Natural killer cell (primary cell): ENCODE results near the gene ADAMTSL1. TPM values are rescaled to one million over a fixed set of nuclear protein-coding genes. Genes with fewer than 3 reads are reported as not detected.

Experiments
- ATAC-seq, 3 donors: fragments of 150-1000 bp in 2 of 3; fragments of 200-7000 bp in 1 of 3; cut with Tn5 transposase; 1 replicate in 1 of 3; 2 replicates in 2 of 3; pipeline ENCODE4 v1.10.0; 2021; ENCODE audit warnings: mild to moderate bottlenecking in 2 of 3, moderate library complexity in 2 of 3
- DNase-seq, 2 donors: peaks; one replicate each; pipeline versions ENCODE4 v3.0.0 to v3.0.0-alpha.2; 2013 to 2021; ENCODE audit warnings: mixed read lengths in 1 of 2
- H3K27ac ChIP-seq: one replicate; pipeline ENCODE4 v1.5.1; 2013; ENCODE audit warnings: mild to moderate bottlenecking, low read length
- H3K27me3 ChIP-seq: one replicate; pipeline ENCODE4 v1.6.1; 2013; ENCODE audit warnings: low read length; ENCODE audit not compliant: control insufficient read depth, insufficient read depth
- H3K36me3 ChIP-seq: one replicate; pipeline ENCODE4 v1.6.1; 2013; ENCODE audit warnings: low read length; ENCODE audit not compliant: control insufficient read depth, insufficient read depth
- H3K4me1 ChIP-seq: one replicate; pipeline ENCODE4 v1.6.1; 2013; ENCODE audit warnings: low read length; ENCODE audit not compliant: control insufficient read depth, insufficient read depth
- H3K4me3 ChIP-seq: one replicate; pipeline ENCODE4 v1.5.1; 2013; ENCODE audit warnings: low read length
- H3K9me3 ChIP-seq: one replicate; pipeline ENCODE4 v1.6.1; 2013; ENCODE audit warnings: low read length; ENCODE audit not compliant: control insufficient read depth, insufficient read depth
- H3K27ac Mint-ChIP-seq, 2 donors: one replicate each; pipeline ENCODE4 v1.8.0; 2022; ENCODE audit warnings: mild to moderate bottlenecking in 2 of 2, mixed read lengths in 2 of 2, moderate library complexity in 1 of 2
- H3K27me3 Mint-ChIP-seq, 2 donors: one replicate each; pipeline ENCODE4 v1.8.0; 2022; ENCODE audit warnings: low read depth in 2 of 2, mixed read lengths in 2 of 2
- H3K36me3 Mint-ChIP-seq: one replicate; pipeline ENCODE4 v1.8.0; 2022; ENCODE audit warnings: mixed read lengths
- H3K4me1 Mint-ChIP-seq, 2 donors: one replicate each; pipeline ENCODE4 v1.8.0; 2022; ENCODE audit warnings: mixed read lengths in 2 of 2
- H3K4me3 Mint-ChIP-seq: one replicate; pipeline ENCODE4 v1.8.0; 2022; ENCODE audit warnings: mild to moderate bottlenecking, moderate library complexity, mixed read lengths
- H3K9me3 Mint-ChIP-seq, 2 donors: one replicate each; pipeline ENCODE4 v1.8.0; 2022; ENCODE audit warnings: mixed read lengths in 2 of 2
- WGBS: methylation state at CpG from one replicate; pipeline ENCODE4 v1.1.7; 2013; ENCODE audit warnings: missing lambda C conversion rate; ENCODE audit not compliant: insufficient coverage; 5-methylcytosine and 5-hydroxymethylcytosine counted together
- intact Hi-C: fragments of 100-400 bp; cut with micrococcal nuclease; formaldehyde crosslinking; loops from one replicate; pipeline ENCODE4 v1.14.2; 2022
- total RNA-seq, 4 donors: library from RNA; stranded (reverse); fragments of 120-200 nt in 1 of 4; gene quantifications; one replicate each; pipeline versions ENCODE4 v1.2.3 to v1.2.4, GENCODE V29; 2013 to 2022
- TF ChIP-seq, protein P1 (sequence below): fragments of 200-600 bp; IDR thresholded peaks from one replicate; pipeline ENCODE4 v1.8.0; 2022; ENCODE audit warnings: antibody characterized with exemption

ADAMTSL1 gene
- total RNA-seq, 3 donors from 2014 or later (not counting 1 experiment from before 2014, with no cell fraction given) = not detected

GRCh38 chr9:18799428-18799827 is 325.5 kb downstream of the ADAMTSL1 start:
- H3K36me3 ChIP-seq = no peaks in the 10 kb centered on the region
- H3K4me3 ChIP-seq = no peak overlapping the region
- no peak overlapping the region for H3K27ac Mint-ChIP-seq
- no peaks in the 10 kb centered on the region for H3K4me1 ChIP-seq
- H3K36me3 Mint-ChIP-seq = no peaks in the 10 kb centered on the region
- ATAC-seq = no peak
- H3K9me3 ChIP-seq = no peaks in the 10 kb centered on the region
- TF ChIP-seq, protein P1, sequence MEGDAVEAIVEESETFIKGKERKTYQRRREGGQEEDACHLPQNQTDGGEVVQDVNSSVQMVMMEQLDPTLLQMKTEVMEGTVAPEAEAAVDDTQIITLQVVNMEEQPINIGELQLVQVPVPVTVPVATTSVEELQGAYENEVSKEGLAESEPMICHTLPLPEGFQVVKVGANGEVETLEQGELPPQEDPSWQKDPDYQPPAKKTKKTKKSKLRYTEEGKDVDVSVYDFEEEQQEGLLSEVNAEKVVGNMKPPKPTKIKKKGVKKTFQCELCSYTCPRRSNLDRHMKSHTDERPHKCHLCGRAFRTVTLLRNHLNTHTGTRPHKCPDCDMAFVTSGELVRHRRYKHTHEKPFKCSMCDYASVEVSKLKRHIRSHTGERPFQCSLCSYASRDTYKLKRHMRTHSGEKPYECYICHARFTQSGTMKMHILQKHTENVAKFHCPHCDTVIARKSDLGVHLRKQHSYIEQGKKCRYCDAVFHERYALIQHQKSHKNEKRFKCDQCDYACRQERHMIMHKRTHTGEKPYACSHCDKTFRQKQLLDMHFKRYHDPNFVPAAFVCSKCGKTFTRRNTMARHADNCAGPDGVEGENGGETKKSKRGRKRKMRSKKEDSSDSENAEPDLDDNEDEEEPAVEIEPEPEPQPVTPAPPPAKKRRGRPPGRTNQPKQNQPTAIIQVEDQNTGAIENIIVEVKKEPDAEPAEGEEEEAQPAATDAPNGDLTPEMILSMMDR = no peak
- 91% methylated on average over 2 of the region's 2 CpGs for WGBS
- DNase-seq = no peak
- H3K4me3 Mint-ChIP-seq = no peak overlapping the region
- intact Hi-C loops = no loop called here
- H3K4me1 Mint-ChIP-seq = no peaks in the 10 kb centered on the region
- H3K27me3 ChIP-seq = no peaks in the 10 kb centered on the region
- no peaks in the 10 kb centered on the region for H3K9me3 Mint-ChIP-seq
- H3K27ac ChIP-seq = no peak overlapping the region
- peaks cover 0 to 10% of the 10 kb centered on the region in 2 donors for H3K27me3 Mint-ChIP-seq

GRCh38 chr9:18800579-18800978 is 326.6 kb downstream of the ADAMTSL1 start:
- H3K4me3 ChIP-seq = no peak overlapping the region
- H3K9me3 Mint-ChIP-seq = no peaks in the 10 kb centered on the region
- DNase-seq (no peak), ATAC-seq (no peak)
- H3K4me1 ChIP-seq = no peaks in the 10 kb centered on the region
- H3K4me3 Mint-ChIP-seq = no peak overlapping the region
- H3K36me3 ChIP-seq = no peaks in the 10 kb centered on the region
- no peaks in the 10 kb centered on the region for H3K27me3 ChIP-seq
- H3K27me3 Mint-ChIP-seq = peaks cover 0 to 8% of the 10 kb centered on the region in 2 donors
- H3K27ac ChIP-seq = no peak overlapping the region
- no peaks in the 10 kb centered on the region for H3K36me3 Mint-ChIP-seq
- intact Hi-C loops = no loop called here
- H3K4me1 Mint-ChIP-seq = no peaks in the 10 kb centered on the region
- WGBS = 66% methylated on average over 2 of the region's 4 CpGs
- H3K9me3 ChIP-seq = no peaks in the 10 kb centered on the region
- H3K27ac Mint-ChIP-seq = no peak overlapping the region
- TF ChIP-seq, protein P1 = no peak

DNA sequence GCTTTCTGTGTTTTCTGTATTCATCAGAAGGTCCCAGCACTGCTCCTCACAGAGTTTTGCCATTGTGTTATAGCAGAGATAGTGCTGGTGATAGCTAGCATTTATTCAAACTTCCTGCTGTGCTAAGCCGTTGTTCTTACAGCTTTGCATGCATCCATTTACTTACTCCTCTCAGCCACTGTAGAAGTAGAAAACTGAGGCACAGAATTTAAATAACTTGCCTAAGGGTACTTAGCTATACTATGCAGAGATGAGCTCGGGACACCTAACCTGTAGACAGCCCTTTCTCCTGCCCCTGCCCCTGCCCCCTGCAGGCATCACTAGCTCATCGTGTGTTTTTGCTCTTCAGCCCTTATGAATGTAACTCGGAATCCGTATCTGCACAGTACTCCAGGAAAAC is 331.4 kb downstream of the ADAMTSL1 start:
- WGBS = 87% methylated on average over 5 of the region's 5 CpGs
- TF ChIP-seq, protein P1 = no peak
- no peaks in the 10 kb centered on the region for H3K4me1 ChIP-seq
- no peak overlapping the region for H3K27ac ChIP-seq
- H3K36me3 ChIP-seq = no peaks in the 10 kb centered on the region
- no peaks in the 10 kb centered on the region for H3K36me3 Mint-ChIP-seq
- no peak for ATAC-seq
- no peaks in the 10 kb centered on the region for H3K4me1 Mint-ChIP-seq
- no peak overlapping the region for H3K4me3 ChIP-seq
- H3K4me3 Mint-ChIP-seq = no peak overlapping the region
- intact Hi-C loops = no loop called here
- peaks cover 0 to 13% of the 10 kb centered on the region in 2 donors for H3K27me3 Mint-ChIP-seq
- no peak overlapping the region for H3K27ac Mint-ChIP-seq
- no peak for DNase-seq
- no peaks in the 10 kb centered on the region for H3K27me3 ChIP-seq
- no peaks in the 10 kb centered on the region for H3K9me3 Mint-ChIP-seq
- H3K9me3 ChIP-seq = no peaks in the 10 kb centered on the region
